ENCODE results near the gene WWOX.

DNA sequence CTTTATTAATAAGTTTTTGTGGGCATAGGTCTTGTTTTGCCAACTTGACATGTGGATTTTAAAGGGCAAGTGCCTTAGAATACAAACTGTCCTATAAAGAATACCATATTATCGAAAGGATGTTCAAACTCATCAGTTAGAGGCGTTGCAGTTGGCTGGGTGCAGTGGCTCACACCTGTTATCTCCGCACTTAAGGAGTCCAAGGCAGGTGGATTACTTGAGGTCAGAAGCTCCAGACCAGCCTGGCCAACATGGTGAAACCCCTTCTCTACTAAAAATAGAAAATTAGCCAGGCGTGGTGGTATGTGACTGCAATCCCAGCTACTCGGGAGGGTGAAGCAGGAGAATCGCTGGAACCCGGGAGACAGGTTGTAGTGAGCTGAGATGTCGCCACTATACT, 472.0 kb downstream of the WWOX start:
- no peak for TF ChIP-seq CTCF (conservative IDR thresholded peaks at IDR 0.05)
- no peak for TF ChIP-seq EZH2 (IDR thresholded peaks at IDR 0.05; ENCODE audit: low read depth)

All from PC-9 (cell line).